Transverse colon (tissue), 1 donor: ENCODE measurements around the gene IL1RL2.

Experiments
- EP300 ChIP-seq: sonication (generic); formaldehyde crosslinking; IDR thresholded peaks from one replicate; pipeline ENCODE4 v1.6.1; 2017; ENCODE audit warnings: antibody characterized with exemption, low read depth
- POLR2A ChIP-seq: fragments of 450-650 bp; IDR thresholded peaks from one replicate; pipeline ENCODE4 v1.6.1; 2016; ENCODE audit warnings: antibody characterized with exemption, mild to moderate bottlenecking, moderate library complexity

DNA sequence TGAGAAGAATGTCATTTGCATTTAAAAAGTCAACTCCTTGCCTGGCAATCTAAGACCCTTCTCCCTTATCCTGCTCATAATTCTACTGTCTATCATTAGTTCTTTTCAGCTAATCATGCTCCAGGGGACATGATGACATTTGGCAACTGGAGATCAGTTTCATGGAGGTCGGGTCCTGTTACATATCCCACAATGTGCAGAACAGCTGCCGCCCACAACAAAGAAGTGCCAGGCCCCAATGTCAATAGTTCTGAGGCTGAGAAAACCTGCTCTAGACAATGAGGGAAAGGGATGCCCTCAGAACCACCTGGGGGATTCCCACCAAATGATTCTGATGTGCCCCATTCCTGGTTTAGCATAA lies 71.2 kb downstream of the IL1RL2 start:
- TF ChIP-seq POLR2A (no peak), EP300 (no peak)
